GM06990 (cell line): ENCODE data around the gene ADGRG1.

Source experiments
- DNase-seq: peaks from one replicate; pipeline ENCODE4 v3.0.0-alpha.2; 2011; ENCODE audit not compliant: insufficient read length; ENCODE audit errors: extremely low read depth
- H3K27me3 ChIP-seq: replicated peaks from 2 replicates; pipeline ENCODE4 v1.6.0; 2011; ENCODE audit warnings: low read length; ENCODE audit not compliant: control insufficient read depth, insufficient read depth
- H3K36me3 ChIP-seq: 2 replicates; pipeline ENCODE4 v1.5.1; 2011; ENCODE audit warnings: low read length; ENCODE audit not compliant: control insufficient read depth, insufficient read depth
- H3K4me3 ChIP-seq: replicated peaks from 2 replicates; pipeline ENCODE4 v1.5.1; 2011; ENCODE audit warnings: low read depth, mild to moderate bottlenecking, control low read depth, low read length
- CTCF ChIP-seq: IDR thresholded peaks from 2 replicates; pipeline ENCODE4 v1.5.1; 2011; ENCODE audit warnings: low read length, control low read depth, mild to moderate bottlenecking, inconsistent platforms; ENCODE audit not compliant: insufficient read depth, poor library complexity, severe bottlenecking

Gene ADGRG1

GRCh38 chr16:57623251-57624043, 5.0 kb upstream of the ADGRG1 start:
- no peak for TF ChIP-seq CTCF
- no peak overlapping the region for H3K4me3 ChIP-seq
- H3K27me3 ChIP-seq: no peaks in the 10 kb centered on the region; the same call in 1 of the 2 replicates
- no peaks in the 10 kb centered on the region for H3K36me3 ChIP-seq
- no peak for DNase-seq

- no peak for TF ChIP-seq CTCF
- H3K27me3 ChIP-seq: peaks cover under 1% of the 10 kb centered on the region; the same call in 1 of the 2 replicates
- H3K36me3 ChIP-seq: no peaks in the 10 kb centered on the region
- no peak overlapping the region for H3K4me3 ChIP-seq
- DNase-seq: no peak
Observed at GRCh38 chr16:57624044-57624688, 4.3 kb upstream of the ADGRG1 start.

GRCh38 chr16:57624806-57625500, 3.5 kb upstream of the ADGRG1 start:
- H3K36me3 ChIP-seq: no peaks in the 10 kb centered on the region
- H3K27me3 ChIP-seq: peaks cover 2% of the 10 kb centered on the region; the same call in 1 of the 2 replicates
- no peak overlapping the region for H3K4me3 ChIP-seq
- no peak for DNase-seq
- TF ChIP-seq CTCF: no peak

- no peak for TF ChIP-seq CTCF
- DNase-seq: no peak
- Histone ChIP-seq H3K36me3 (no peaks in the 10 kb centered on the region), H3K4me3 (no peak overlapping the region), H3K27me3 (peaks cover 2% of the 10 kb centered on the region; the same call in 1 of the 2 replicates)
Observed at GRCh38 chr16:57626420-57627170, 1.8 kb upstream of the ADGRG1 start.

GRCh38 chr16:57627184-57627871, 1.1 kb upstream of the ADGRG1 start:
- Histone ChIP-seq H3K27me3 (peaks cover 2% of the 10 kb centered on the region; the same call in 1 of the 2 replicates), H3K36me3 (no peaks in the 10 kb centered on the region), H3K4me3 (no peak overlapping the region)
- TF ChIP-seq CTCF: no peak
- DNase-seq: no peak
